Measurements from ENCODE around the gene BLTP1. TPM values are rescaled to one million over a fixed set of nuclear protein-coding genes. Genes with fewer than 3 reads are reported as not detected.
"Not testable (repeated sequence)": the region's sequence is repeated elsewhere in the genome, so short reads cannot be mapped to it uniquely, and the experiment has no call there.

BLTP1 gene, protein sequence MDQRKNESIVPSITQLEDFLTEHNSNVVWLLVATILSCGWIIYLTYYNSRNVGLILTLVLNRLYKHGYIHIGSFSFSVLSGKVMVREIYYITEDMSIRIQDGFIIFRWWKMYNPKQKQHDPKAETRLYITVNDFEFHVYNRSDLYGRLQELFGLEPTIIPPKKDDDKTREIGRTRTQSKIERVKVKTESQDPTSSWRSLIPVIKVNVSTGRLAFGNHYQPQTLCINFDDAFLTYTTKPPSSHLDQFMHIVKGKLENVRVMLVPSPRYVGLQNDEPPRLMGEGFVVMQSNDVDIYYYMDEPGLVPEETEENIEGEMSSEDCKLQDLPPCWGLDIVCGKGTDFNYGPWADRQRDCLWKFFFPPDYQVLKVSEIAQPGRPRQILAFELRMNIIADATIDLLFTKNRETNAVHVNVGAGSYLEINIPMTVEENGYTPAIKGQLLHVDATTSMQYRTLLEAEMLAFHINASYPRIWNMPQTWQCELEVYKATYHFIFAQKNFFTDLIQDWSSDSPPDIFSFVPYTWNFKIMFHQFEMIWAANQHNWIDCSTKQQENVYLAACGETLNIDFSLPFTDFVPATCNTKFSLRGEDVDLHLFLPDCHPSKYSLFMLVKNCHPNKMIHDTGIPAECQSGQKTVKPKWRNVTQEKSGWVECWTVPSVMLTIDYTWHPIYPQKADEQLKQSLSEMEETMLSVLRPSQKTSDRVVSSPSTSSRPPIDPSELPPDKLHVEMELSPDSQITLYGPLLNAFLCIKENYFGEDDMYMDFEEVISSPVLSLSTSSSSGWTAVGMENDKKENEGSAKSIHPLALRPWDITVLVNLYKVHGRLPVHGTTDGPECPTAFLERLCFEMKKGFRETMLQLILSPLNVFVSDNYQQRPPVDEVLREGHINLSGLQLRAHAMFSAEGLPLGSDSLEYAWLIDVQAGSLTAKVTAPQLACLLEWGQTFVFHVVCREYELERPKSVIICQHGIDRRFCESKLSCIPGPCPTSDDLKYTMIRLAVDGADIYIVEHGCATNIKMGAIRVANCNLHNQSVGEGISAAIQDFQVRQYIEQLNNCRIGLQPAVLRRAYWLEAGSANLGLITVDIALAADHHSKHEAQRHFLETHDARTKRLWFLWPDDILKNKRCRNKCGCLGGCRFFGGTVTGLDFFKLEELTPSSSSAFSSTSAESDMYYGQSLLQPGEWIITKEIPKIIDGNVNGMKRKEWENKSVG (N-terminal part only)
- total RNA-seq, result 69.3 and 88.1 TPM in 2 replicates

DNA sequence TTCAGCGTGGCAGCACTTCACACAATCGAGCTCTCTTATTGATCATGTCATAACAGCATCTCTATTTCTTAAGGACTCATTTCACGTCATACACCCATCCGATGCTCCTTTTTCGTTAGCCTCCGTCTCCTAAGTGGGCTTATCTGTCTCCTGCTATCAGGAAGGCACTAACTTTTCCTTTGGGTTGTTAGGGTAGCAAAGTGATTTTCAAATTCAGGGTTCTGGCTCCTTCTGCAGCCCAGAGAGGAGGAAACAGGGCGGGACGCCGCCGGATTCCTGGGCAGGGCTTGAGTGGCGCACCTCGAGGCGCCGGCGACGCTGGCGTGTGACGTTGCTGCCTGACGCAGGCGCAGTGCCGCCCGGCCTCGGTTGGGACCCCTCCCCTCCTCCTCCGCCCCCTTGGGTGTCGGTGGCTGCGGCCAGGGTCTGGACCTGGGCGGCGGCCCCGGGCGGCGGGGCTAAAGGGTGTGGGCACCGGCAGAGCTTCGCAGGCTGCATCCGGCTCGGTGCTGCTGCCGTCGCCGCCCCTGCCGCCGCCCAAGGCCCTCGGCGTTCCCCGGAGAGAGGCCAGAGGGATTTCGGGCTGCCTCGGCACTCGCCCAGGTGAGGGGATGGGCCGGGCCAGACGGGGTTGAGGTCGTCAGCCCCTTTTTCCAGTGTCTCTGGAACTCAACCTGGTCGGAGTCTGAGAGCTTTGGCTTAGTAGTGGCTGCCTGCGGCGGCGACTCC lies at the start of gene BLTP1:
TSS of gene BLTP1 (plus strand) at position 350 of the 729 bp plus-strand sequence. CDS start 18,317 bp downstream, outside the sequence.
- peak; percentile 57 to 87 for DNase-seq (ENCODE audit: low read depth in 2 of 2)

DNA sequence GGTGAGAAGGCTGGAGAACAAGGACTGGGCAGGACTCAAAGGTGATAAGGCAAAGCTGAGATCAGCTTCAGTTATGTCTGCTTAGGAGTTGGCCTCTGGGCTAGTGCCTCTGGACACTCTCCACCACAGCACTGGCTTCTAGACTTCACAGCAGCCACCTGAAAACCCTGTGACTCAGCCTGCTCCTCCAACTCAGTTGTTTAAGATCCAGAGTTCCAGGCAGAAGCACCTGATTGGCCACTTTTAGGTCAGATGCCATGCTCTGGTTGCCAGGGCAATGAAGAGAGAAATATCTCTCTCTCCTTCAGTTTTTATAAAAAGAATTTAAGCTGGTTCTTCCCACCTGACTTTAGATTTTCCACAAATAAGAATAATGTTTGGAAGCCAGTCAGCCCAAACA lies 47.9 kb upstream of the BLTP1 start:
- no peak for DNase-seq (ENCODE audit: low read depth in 2 of 2)

DNA sequence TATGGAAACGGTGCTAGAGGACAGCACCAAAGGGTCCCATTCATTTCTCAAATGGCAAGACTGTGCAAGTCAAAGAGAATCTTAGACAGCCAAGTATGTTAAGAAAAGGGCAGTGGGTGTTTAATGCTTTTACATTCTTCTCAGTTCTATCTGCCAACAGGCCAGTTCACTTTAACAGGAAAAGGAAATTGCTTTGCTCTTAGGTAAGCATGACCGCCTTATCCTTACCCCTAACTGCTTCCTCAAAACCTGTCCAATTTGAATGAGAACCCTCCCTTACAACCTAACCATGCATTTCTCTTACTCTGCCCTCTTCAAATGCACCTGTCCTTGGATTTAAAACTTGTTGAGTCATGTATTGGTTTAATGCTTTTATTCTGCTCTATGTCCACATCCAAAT lies 44.5 kb upstream of the BLTP1 start:
- no peak for DNase-seq (ENCODE audit: low read depth in 2 of 2)

DNA sequence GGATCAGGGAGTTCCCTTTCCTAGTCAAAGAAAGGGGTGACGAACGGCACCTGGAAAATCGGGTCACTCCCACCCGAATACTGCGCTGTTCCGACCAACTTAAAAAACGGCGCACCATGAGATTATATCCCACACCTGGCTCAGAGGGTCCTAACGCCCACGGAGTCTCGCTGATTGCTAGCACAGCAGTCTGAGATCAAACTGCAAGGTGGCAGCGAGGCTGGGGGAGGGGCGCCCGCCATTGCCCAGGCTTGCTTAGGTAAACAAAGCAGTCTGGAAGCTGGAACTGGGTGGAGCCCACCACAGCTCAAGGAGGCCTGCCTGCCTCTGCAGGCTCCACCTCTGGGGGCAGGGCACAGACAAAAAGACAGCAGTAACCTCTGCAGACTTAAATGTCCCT lies 41.8 kb upstream of the BLTP1 start:
- not testable (repeated sequence) for DNase-seq (ENCODE audit: low read depth in 2 of 2)

DNA sequence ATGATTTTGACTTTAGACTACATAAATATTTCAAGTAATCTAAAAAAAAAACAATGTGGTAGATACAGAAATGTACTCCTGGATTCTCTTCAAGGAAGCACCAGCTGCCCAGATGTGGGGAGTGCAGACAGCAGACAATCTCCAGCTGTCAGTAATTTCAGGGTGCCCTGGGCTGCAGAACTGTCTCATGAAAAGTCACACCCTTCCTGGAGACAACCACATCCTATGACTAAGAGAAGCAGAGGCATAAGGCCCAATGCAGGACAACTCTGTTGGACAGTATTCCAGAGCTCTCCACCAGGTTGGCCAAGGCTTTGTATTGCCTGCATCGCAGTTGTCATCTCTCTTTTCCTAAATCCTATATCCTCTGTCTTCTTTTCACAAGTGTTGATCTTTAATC lies 34.4 kb upstream of the BLTP1 start:
- no peak for DNase-seq (ENCODE audit: low read depth in 2 of 2)

DNA sequence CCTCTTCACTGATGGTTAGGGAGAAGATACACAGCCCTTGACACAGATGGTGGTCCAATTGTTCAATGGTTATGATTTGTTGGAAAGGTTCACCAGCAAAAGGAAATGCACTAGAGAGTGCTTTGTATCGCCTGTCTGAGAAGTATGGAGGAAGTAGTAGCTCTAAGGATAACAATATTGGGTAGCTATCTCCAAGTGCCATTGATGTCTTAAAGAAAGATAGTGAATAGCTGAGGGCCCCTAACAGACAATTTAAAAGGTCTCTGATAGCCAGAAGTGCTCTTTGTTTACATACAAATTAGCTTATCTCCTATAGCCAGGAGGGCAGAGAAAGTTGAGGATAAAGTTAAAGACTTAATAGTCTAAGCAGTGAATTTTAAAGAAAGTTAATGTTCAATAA lies 33.9 kb upstream of the BLTP1 start:
- DNase-seq (ENCODE audit: low read depth in 2 of 2), result no peak

DNA sequence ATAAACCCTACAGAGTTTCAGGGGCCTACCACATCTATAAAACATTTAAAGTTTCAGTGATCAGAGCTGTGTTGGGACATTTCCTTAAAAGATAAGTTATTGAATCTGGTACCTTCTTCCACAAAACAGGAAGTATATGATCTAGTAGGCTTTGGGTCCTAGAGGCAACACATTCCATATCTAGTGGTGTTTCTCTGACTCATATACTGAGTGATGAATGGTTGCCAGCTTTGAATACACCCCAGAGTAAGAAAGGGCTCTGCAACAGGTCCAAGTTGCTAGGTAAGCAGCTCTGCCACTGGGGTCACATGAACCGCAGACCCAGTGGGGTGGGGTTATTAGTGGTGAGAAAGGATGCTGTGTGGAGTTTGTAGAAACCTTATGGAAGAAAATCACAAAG lies 32.4 kb upstream of the BLTP1 start:
- no peak for DNase-seq (ENCODE audit: low read depth in 2 of 2)

DNA sequence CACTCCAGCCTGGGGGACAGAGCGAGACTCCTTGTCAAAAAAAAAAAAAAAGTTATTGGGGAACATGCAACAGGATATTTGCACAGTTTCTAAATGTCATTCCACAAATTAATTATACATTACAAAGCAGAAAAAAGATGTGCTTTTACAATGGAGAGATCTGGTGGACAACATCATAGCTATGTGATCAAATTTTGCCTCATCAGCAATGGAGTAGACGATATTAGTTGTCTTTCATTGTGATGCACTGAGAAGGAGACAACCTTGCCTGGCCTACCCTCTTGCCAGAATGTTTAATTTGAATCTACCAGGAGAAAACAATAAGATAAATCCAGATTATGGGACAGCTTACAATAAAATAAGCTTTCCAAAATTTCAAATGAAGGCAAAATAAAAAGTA lies 30.5 kb upstream of the BLTP1 start:
- no peak for DNase-seq (ENCODE audit: low read depth in 2 of 2)

DNA sequence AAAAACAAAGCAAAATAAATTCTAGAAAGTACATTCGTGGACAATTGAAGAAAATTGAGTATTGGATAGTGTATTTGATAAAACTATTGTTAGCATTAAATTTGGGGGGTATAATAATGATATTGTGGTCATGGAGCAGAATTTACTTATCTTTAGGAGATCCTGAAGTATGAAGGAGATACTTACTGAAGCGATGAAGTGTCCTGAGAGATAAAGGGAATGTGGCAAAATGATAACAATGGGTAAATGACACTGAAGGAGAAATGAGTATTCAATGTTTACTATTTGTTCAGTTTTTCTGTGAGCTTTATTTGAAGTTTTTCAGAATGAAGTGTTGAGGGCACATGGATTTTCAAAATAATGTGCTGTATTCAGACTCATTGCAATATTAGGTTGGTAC lies 30.0 kb upstream of the BLTP1 start:
- DNase-seq (ENCODE audit: low read depth in 2 of 2), result no peak

DNA sequence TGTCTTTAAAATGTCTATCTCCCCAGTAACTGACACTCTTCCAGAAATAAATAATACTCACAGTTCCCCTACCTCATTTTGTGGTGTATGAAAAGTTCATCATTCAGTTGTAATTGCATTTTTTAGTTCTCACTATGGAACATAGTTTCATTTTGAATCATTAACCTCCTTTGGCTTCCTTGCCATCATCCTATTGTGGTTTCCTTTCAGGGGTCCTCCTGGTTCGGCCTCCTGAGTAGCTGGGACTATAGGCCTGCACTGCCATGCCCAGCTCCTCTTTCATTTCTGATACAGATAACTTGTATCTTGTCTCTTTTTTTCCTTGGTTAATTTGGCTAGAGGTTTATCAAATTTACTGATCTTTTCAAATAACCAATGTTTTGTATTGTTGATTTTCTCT lies 23.1 kb upstream of the BLTP1 start:
- DNase-seq (ENCODE audit: low read depth in 2 of 2), result no peak

DNA sequence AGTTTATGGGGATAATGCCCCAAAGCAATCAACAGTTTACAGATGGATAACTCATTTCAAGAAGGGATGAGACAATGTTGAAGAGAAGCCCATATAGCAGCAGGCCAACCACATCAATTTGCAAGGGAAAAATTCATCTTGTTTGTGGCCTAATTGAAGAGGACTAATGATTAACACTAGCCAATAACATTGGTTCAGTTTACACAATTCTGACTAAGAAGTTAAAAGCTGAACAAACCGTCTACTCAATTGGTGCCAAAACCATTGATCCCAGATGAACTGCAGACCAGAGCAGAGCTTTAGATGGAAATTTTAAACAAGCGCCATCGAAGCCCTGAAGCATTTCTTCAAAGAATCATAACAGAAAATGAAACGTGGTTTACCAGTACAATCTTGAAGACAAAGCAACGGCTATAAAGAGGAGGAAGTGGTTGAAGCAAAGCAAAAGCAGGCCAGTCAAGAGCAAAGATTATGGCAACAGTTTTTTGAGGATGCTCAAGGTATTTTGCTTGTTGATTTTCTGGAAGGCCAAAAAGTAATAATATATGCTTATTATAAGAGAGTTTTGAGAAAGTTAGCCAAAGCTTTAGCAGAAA lies 20.5 kb upstream of the BLTP1 start:
- no peak for DNase-seq (ENCODE audit: low read depth in 2 of 2)

DNA sequence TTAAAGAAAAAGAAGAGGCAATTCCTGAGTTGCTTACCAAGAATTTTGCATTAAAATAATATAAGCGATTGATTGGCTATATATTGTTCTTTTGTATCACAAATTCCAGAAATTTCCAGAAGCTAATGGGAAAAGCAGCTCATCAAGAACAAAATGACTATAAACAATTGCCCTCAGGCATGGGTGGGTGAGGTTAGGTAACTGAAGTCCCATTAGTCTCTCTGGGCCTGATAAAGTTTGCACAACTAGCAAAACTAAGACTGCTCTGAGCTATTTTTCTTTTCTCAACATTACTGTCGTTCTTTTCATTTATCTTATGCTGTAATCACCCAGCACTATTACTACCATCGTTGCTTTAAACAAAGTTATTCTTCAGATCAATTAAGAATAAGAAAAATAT lies 19.2 kb upstream of the BLTP1 start:
- DNase-seq (ENCODE audit: low read depth in 2 of 2), result no peak

DNA sequence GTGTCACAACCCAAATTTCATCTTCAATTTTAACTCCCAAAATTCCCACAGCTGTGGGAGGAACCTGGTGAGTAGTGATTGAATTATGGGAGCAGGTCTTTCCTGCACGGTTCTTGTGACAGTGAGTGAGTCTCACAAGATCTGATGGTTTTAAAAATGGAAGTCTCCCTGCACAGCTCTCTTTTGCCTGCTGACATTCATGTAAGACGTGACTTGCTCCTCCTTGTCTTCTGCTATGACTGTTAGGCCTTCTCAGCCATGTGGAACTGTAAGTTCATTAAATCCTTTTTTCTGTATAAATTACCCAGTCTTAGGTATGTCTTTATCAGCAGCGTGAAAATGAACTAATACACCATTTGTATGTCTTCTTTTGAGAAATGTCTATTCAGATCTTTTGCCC lies 13.0 kb upstream of the BLTP1 start:
- DNase-seq (ENCODE audit: low read depth in 2 of 2), result no peak

DNA sequence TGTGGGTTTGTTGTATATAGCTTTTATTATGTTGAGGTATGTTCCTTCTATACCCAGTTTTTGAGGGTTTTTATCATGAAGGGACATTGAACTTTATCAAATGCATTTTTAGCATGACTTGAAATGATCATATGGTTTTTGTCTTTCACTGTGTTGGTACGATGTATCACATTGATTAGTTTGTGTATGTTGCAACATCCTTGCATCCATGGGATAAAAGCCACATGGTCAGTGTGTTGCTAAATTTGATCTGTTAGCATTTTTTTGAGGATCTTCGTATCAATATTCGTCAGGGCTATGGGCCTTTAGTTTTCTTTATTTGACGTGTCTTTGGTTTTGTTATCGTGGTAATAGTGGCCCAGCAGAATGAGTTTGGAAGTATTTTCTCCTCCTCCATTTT lies 11.3 kb upstream of the BLTP1 start:
- DNase-seq (ENCODE audit: low read depth in 2 of 2), result no peak

DNA sequence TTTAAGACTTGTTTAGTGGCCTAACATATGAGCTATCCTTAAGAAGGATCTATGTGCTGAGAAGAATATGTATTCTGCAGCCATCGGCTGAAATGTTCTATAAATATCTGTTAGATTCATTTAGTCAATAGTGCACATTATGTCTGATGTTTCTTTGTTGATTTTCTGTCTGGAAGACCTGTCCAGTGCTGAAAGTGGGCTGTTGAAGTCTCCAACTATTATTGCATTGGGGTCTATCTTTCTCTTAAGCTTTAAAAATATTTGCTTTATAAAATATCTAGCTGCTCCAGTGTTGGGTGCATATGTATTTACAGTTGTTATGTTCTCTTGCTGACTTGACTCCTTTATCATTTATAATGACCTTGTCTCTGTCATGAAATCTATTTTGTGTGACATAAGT lies 9.4 kb upstream of the BLTP1 start:
- no peak for DNase-seq (ENCODE audit: low read depth in 2 of 2)

DNA sequence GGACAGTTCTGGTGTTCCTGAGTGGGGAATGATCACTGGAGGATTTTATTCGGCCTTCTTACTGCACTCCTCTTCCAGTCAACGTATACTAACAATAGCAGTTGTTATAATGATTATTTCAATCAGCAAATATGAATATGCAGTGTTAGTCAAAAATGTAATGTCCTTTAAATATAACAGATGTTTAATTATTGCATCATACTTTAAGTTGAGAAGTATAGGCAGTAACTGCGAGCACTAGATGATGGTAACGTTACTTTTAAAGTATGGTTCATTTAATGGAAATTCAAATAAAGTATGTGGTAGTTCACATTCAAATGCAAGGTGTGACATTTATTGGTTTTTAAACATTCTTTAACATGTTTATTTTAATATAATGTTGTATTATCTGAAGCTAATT lies 5.5 kb upstream of the BLTP1 start:
- no peak for DNase-seq (ENCODE audit: low read depth in 2 of 2)

DNA sequence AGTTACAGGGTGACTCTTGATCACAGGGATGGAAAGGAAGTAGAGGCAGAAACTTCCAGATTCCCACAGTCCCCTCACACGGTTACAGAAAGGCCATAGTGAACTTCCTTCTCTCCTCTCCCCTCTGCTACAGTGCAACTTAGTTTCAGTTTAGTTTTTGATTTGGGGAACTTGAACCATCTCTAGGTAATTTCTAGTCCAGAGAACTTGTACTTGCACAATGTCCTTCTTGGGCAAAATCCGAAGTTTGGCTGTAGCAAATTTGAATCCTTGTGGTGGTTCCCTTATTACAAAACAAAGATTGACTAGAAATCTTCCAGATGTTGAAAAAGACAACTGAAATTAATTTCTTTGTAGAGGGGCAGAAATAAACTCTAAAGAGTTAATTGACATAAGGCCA lies 1.2 kb upstream of the BLTP1 start:
- no peak for DNase-seq (ENCODE audit: low read depth in 2 of 2)

DNA sequence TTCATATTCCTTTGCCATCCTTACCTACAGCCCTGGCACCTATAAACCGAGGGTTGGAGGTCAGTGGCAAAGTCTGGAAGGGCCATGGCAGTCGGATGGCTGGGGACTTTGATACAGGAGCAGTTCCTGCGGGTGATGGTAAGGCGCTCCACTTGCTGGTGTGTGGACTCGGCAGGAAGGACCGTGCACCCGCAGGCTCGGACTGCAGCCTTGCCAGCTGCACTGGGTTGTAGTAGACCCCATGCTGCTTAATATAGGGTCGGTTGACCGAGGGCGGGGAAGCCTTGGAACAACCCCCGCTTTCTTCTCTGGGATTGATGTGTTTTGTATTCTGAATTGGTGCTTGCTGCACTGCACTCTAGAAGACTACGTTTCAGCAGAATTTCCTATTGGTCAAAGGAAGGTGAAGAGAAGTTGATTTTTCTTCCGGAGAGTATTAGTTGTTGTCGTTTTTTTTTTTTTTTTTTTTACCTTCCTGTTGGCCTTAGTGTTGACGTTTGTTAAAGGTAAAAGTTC lies 638 bp downstream of the BLTP1 start:
- peak; percentile 16 to 45 for DNase-seq (ENCODE audit: low read depth in 2 of 2)

DNA sequence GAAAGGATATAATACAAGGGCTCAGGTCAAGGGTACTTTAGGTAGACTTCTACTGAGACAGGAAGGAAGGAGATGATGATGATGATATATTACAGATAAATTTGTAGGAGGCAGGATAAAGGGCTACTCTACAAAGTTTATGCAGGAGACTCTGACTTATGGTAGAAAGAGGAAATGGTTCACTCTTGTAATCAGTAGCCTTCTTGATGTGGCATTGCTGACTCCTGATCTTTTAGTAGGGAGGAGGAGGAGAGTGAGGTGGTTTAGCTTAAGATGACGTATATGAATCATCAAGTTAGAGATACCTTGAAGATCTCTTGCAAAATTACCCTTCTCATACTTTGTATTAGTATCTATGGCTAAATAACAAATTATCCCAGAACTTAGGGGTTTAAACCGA lies 4.7 kb downstream of the BLTP1 start:
- no peak for DNase-seq (ENCODE audit: low read depth in 2 of 2)

DNA sequence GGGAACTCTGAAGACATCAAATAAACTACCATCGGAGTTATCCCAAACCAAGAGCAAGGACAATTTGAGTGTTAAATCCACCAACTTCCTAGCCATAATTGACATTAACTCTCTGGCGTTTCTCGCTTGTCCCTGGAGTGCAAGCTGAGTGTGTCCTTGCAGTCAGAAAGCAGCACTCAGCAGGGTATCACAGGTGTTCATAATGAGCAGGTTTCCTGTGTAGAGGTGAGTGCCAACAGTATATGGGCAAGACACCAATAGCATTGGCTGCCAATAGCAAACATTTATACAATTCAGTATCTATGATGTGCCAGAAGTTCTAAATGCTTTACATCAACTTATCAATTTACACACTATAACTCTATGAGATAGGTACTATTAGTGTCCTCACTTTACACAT lies 11.2 kb downstream of the BLTP1 start:
- DNase-seq (ENCODE audit: low read depth in 2 of 2), result no peak

DNA sequence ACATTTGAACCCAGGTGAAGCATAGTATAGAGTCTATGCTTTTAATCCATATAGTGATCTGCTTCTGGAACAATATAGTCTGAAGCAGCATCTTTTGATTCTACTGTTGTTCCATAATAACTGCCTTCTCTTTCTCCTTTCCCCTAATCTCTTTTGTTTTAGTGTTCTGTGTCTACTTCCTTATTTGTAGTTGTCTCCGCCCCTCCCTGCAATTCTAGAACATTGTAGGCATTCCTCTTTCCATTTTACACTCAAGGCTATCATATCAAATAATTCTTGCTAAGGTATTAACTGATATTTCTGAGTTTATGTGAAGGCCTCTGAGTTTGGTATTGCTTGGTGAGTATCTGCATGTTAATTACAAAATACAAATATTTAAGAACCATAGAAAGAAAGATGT lies 11.6 kb downstream of the BLTP1 start:
- DNase-seq (ENCODE audit: low read depth in 2 of 2), result no peak

Measured in dermis microvascular lymphatic vessel endothelial cell (primary cell).